PC-9 (cell line): Measurements from ENCODE around the gene BFSP1. TPM values are rescaled to one million over a fixed set of nuclear protein-coding genes. Genes with fewer than 3 reads are reported as not detected.

Source experiments
- BruUV-seq: library from RNA; stranded (reverse); fragments of 400-500 nt; replicated peaks from 2 replicates; lab custom pipeline; 2021; lab: Mats Ljungman, UMichigan
- CTCF ChIA-PET: fragments of 300-600 bp; sonication (Branson Sonifier 250); formaldehyde crosslinking; loops from one replicate; lab custom pipeline; 2022; ENCODE audit warnings: antibody characterized with exemption; lab: Charles Lee
- POLR2A ChIA-PET: fragments of 300-600 bp; sonication (Branson Sonifier 250); formaldehyde crosslinking; loops from one replicate; lab custom pipeline; 2022; ENCODE audit warnings: antibody characterized with exemption; ENCODE audit not compliant: unreplicated experiment; lab: Charles Lee
- DNase-seq, 2 experiments: peaks; one replicate each; pipeline versions ENCODE4 v3.0.0 to v3.0.0-alpha.2; 2015 to 2022; ENCODE audit warnings: mixed read lengths in 1 of 2
- H2AFZ ChIP-seq: fragments of 200-600 bp; sonication (generic); 2 replicates; pipeline ENCODE4 v1.8.1; 2017; ENCODE audit warnings: antibody characterized with exemption
- H3F3A ChIP-seq: fragments of 200-600 bp; sonication (generic); 2 replicates; pipeline ENCODE4 v1.8.1; 2017; ENCODE audit warnings: antibody characterized with exemption, mild to moderate bottlenecking, low read depth; ENCODE audit not compliant: insufficient read depth
- H3K27ac ChIP-seq: fragments of 200-600 bp; sonication (generic); 2 replicates; pipeline ENCODE4 v1.6.1; 2016; ENCODE audit warnings: mixed run types
- H3K27me3 ChIP-seq: fragments of 200-600 bp; sonication (generic); 2 replicates; pipeline ENCODE4 v1.6.1; 2016; ENCODE audit warnings: low read depth, mixed run types; ENCODE audit not compliant: insufficient read depth
- H3K36me3 ChIP-seq: fragments of 200-600 bp; sonication (generic); 2 replicates; pipeline ENCODE4 v1.6.1; 2016; ENCODE audit warnings: low read depth, mixed run types
- H3K4me1 ChIP-seq: fragments of 200-600 bp; sonication (generic); replicated peaks from 2 replicates; pipeline ENCODE4 v1.6.1; 2016; ENCODE audit warnings: mixed run types; ENCODE audit not compliant: insufficient read depth
- H3K4me2 ChIP-seq: fragments of 200-600 bp; sonication (generic); 2 replicates; pipeline ENCODE4 v1.6.1; 2017; ENCODE audit warnings: mixed run types
- H3K4me3 ChIP-seq: fragments of 200-600 bp; sonication (generic); 2 replicates; pipeline ENCODE4 v1.6.1; 2016; ENCODE audit warnings: mixed run types
- H3K79me2 ChIP-seq: fragments of 200-600 bp; sonication (generic); 2 replicates; pipeline ENCODE4 v1.6.1; 2017; ENCODE audit warnings: low read depth, mixed run types
- H3K9me2 ChIP-seq: fragments of 200-600 bp; sonication (generic); 2 replicates; pipeline ENCODE4 v1.8.1; 2017; ENCODE audit warnings: mild to moderate bottlenecking; ENCODE audit not compliant: insufficient read depth
- H3K9me3 ChIP-seq: fragments of 200-600 bp; sonication (generic); 2 replicates; pipeline ENCODE4 v1.8.1; 2016; ENCODE audit warnings: low read depth; ENCODE audit not compliant: insufficient read depth
- H4K20me1 ChIP-seq: fragments of 200-600 bp; sonication (generic); 2 replicates; pipeline ENCODE4 v1.8.1; 2017; ENCODE audit not compliant: insufficient read depth
- EZH2 ChIP-seq: fragments of 200-600 bp; sonication (generic); IDR thresholded peaks from 2 replicates; pipeline ENCODE4 v1.8.0; 2017; ENCODE audit warnings: antibody characterized with exemption, low read depth
- intact Hi-C: fragments of 100-400 bp; cut with micrococcal nuclease; formaldehyde crosslinking; loops from one replicate; pipeline ENCODE4 v1.10.0; 2022; ENCODE audit not compliant: unreplicated experiment
- total RNA-seq: library from RNA; stranded (reverse); gene quantifications from 2 replicates; pipeline ENCODE4 v1.2.3, GENCODE V29; 2021
- TF ChIP-seq, protein P1 (sequence below): fragments of 200-600 bp; sonication (generic); conservative IDR thresholded peaks from 2 replicates; pipeline ENCODE4 v1.6.1; 2017; ENCODE audit warnings: mixed run types, antibody characterized with exemption, mild to moderate bottlenecking, moderate library complexity

Gene BFSP1
- total RNA-seq, 1 experiment from 2014 or later: 13.8 TPM

DNA sequence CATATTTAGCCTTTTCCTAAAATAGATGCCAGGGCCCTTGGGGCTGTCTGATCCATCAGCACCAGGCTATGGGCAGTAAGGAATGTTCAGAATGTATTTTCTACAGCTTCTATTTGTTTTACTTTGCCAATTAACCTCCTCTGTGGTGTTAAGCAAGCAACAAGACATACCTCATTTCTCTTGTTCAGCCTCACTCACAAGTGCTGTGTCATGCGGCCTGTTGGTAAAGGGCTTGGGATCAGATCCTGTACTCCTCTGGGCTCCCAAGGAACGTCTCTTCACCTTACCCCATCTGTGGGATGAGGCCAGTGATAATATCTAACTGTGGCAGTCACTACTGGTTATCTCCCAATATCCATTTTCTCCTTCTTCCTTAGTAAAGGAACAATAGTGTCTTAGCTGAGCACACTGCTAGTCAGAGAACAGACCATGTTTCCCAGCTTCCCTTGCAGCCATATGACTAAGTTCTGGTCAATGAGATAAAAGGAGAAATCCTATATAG, 31.7 kb upstream of the BFSP1 start:
- peak; percentile 51 to 92 for DNase-seq
- Histone ChIP-seq H3F3A (peaks cover 52% of the 10 kb centered on the region), H3K27ac (peak overlapping the region; percentile 94), H3K4me2 (peak overlapping the region; percentile 43), H3K4me3 (no peak overlapping the region), H3K9me2 (no peaks in the 10 kb centered on the region), H3K79me2 (peaks cover 12% of the 10 kb centered on the region), H2AFZ (no peak overlapping the region; the same call in 1 of the 2 replicates), H3K36me3 (no peaks in the 10 kb centered on the region), H4K20me1 (no peaks in the 10 kb centered on the region), H3K9me3 (no peaks in the 10 kb centered on the region), H3K4me1 (peaks cover 86% of the 10 kb centered on the region), H3K27me3 (no peaks in the 10 kb centered on the region)
- TF ChIP-seq, protein P1, sequence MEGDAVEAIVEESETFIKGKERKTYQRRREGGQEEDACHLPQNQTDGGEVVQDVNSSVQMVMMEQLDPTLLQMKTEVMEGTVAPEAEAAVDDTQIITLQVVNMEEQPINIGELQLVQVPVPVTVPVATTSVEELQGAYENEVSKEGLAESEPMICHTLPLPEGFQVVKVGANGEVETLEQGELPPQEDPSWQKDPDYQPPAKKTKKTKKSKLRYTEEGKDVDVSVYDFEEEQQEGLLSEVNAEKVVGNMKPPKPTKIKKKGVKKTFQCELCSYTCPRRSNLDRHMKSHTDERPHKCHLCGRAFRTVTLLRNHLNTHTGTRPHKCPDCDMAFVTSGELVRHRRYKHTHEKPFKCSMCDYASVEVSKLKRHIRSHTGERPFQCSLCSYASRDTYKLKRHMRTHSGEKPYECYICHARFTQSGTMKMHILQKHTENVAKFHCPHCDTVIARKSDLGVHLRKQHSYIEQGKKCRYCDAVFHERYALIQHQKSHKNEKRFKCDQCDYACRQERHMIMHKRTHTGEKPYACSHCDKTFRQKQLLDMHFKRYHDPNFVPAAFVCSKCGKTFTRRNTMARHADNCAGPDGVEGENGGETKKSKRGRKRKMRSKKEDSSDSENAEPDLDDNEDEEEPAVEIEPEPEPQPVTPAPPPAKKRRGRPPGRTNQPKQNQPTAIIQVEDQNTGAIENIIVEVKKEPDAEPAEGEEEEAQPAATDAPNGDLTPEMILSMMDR: no peak
- no peak for TF ChIP-seq EZH2
- ChIA-PET CTCF (no interaction called here), POLR2A (interaction anchor here (0.5 to 0.6 kb wide), 2 partner anchors 12 to 288 kb away, joined by 3 to 17 read pairs; no protein-coding TSS in a partner anchor)
- intact Hi-C loops: no loop called here
- BruUV-seq: no TSS peak

GRCh38 chr20:17560344-17561074, 29.3 kb upstream of the BFSP1 start:
- H3K4me2 ChIP-seq: no peak overlapping the region
- H3K27ac ChIP-seq: peak overlapping the region; percentile 92
- H4K20me1 ChIP-seq: no peaks in the 10 kb centered on the region
- peaks cover 91% of the 10 kb centered on the region for H3K4me1 ChIP-seq
- CTCF ChIA-PET: no interaction called here
- DNase-seq: no peak
- intact Hi-C loops: no loop called here
- H3F3A ChIP-seq: peaks cover 65% of the 10 kb centered on the region
- BruUV-seq: no TSS peak
- no peaks in the 10 kb centered on the region for H3K9me2 ChIP-seq
- no peaks in the 10 kb centered on the region for H3K9me3 ChIP-seq
- H2AFZ ChIP-seq: no peak overlapping the region
- no peak overlapping the region for H3K4me3 ChIP-seq
- H3K36me3 ChIP-seq: no peaks in the 10 kb centered on the region
- H3K27me3 ChIP-seq: no peaks in the 10 kb centered on the region
- POLR2A ChIA-PET: interaction anchor here (4.5 kb wide), 1 partner anchor 10 kb away, joined by 78 read pairs; the partner anchor contains the start of gene DSTN
- peaks cover 5% of the 10 kb centered on the region; the same call in 1 of the 2 replicates for H3K79me2 ChIP-seq
- TF ChIP-seq EZH2: no peak
- TF ChIP-seq, protein P1: no peak

- Histone ChIP-seq H3K79me2 (peaks cover 11% of the 10 kb centered on the region; the same call in 1 of the 2 replicates), H3K4me1 (peaks cover 90% of the 10 kb centered on the region), H4K20me1 (no peaks in the 10 kb centered on the region), H3K36me3 (no peaks in the 10 kb centered on the region), H3K9me2 (no peaks in the 10 kb centered on the region), H2AFZ (no peak overlapping the region), H3K27ac (peak overlapping the region; percentile 92), H3K27me3 (no peaks in the 10 kb centered on the region), H3F3A (peaks cover 59% of the 10 kb centered on the region), H3K9me3 (no peaks in the 10 kb centered on the region), H3K4me2 (peak overlapping the region; percentile 84), H3K4me3 (peak overlapping the region; percentile 51; the same call in 1 of the 2 replicates)
- no TSS peak for BruUV-seq
- ChIA-PET POLR2A (interaction anchor here (4.5 kb wide), 1 partner anchor 11 kb away, joined by 78 read pairs; the partner anchor contains the start of gene DSTN), CTCF (interaction anchor here (0.6 kb wide), 1 partner anchor 93 kb away, joined by 3 read pairs; no protein-coding TSS in a partner anchor)
- intact Hi-C loops: loop anchor here (5.0 to 10.0 kb wide), 3 partner anchors 33 to 285 kb away; partner anchors contain the start of gene RRBP1
- TF ChIP-seq EZH2: no peak
- TF ChIP-seq, protein P1: no peak
- no peak for DNase-seq
Measured at GRCh38 chr20:17559338-17559737, 28.2 kb upstream of the BFSP1 start.
